Panc1 (cell line): Measurements from ENCODE around the gene OR2V2. TPM values are rescaled to one million over a fixed set of nuclear protein-coding genes. Genes with fewer than 3 reads are reported as not detected.

Experiments
- ATAC-seq: fragments of 200-7000 bp; cut with Tn5 transposase; 2 replicates; pipeline ENCODE4 v1.9.1; 2020; ENCODE audit warnings: mild to moderate bottlenecking, moderate library complexity
- BruUV-seq: library from RNA; stranded (reverse); fragments of 400-500 nt; replicated peaks from 2 replicates; lab custom pipeline; 2021; lab: Mats Ljungman, UMichigan
- CTCF ChIA-PET: fragments of 300-600 bp; sonication (Branson Sonifier 250); formaldehyde crosslinking; loops from one replicate; lab custom pipeline; 2022; ENCODE audit warnings: antibody characterized with exemption; lab: Charles Lee
- POLR2A ChIA-PET: fragments of 300-600 bp; sonication (Branson Sonifier 250); formaldehyde crosslinking; loops from one replicate; lab custom pipeline; 2022; ENCODE audit warnings: antibody characterized with exemption; lab: Charles Lee
- DNase-seq: peaks from one replicate; pipeline ENCODE4 v3.0.0-alpha.2; 2010; ENCODE audit warnings: low read depth, low spot score
- H3K27ac ChIP-seq: 2 replicates; pipeline ENCODE4 v1.5.1; 2011; ENCODE audit warnings: mild to moderate bottlenecking, low read length, inconsistent platforms
- H3K27me3 ChIP-seq: fragments of 200-500 bp; sonication (Bioruptor generic); 2 replicates; pipeline ENCODE4 v1.6.0; 2014; ENCODE audit warnings: low read length, inconsistent platforms; ENCODE audit not compliant: control insufficient read depth, insufficient read depth
- H3K36me3 ChIP-seq: fragments of 200-500 bp; sonication (Bioruptor generic); 2 replicates; pipeline ENCODE4 v1.5.1; 2014; ENCODE audit warnings: inconsistent platforms, mild to moderate bottlenecking, low read length, moderate library complexity; ENCODE audit not compliant: control insufficient read depth, insufficient read depth
- H3K4me1 ChIP-seq: 2 replicates; pipeline ENCODE4 v1.5.1; 2011; ENCODE audit warnings: inconsistent platforms, mild to moderate bottlenecking, low read length, moderate library complexity; ENCODE audit not compliant: control insufficient read depth, insufficient read depth
- H3K4me3 ChIP-seq, 2 experiments: 2 replicates each; pipeline ENCODE4 v1.5.1; 2011 to 2012; ENCODE audit warnings: low read depth in 2 of 2, low read length in 2 of 2, mild to moderate bottlenecking in 2 of 2, inconsistent platforms in 1 of 2, moderate library complexity in 1 of 2
- H3K9me3 ChIP-seq: fragments of 200-500 bp; sonication (Bioruptor generic); 2 replicates; pipeline ENCODE4 v1.5.1; 2014; ENCODE audit warnings: low read depth, mild to moderate bottlenecking, inconsistent platforms, low read length, moderate library complexity; ENCODE audit not compliant: control insufficient read depth, insufficient read depth
- POLR2AphosphoS5 ChIP-seq: IDR thresholded peaks from 2 replicates; pipeline ENCODE4 v1.6.1; 2012; ENCODE audit warnings: mild to moderate bottlenecking, low read depth, low read length, moderate library complexity
- SIN3A ChIP-seq: IDR thresholded peaks from 2 replicates; pipeline ENCODE4 v1.6.1; 2012; ENCODE audit warnings: low read depth, mild to moderate bottlenecking, low read length, moderate library complexity, borderline replicate concordance; ENCODE audit not compliant: insufficient read depth
- TCF7L2 ChIP-seq: IDR thresholded peaks from 2 replicates; pipeline ENCODE4 v1.6.1; 2011; ENCODE audit warnings: mild to moderate bottlenecking, low read depth, low read length, inconsistent platforms
- in situ Hi-C: cut with HindIII; loops from 2 replicates; pipeline ENCODE4 v1.10.0; 2016; ENCODE audit warnings: low sequenced_read_pairs, low pct_unique_long_range_greater_than_20kb
- intact Hi-C: fragments of 100-400 bp; cut with micrococcal nuclease; formaldehyde crosslinking; loops from one replicate; pipeline ENCODE4 v1.10.0; 2022; ENCODE audit not compliant: unreplicated experiment
- total RNA-seq: library from RNA; stranded (reverse); gene quantifications from one replicate; pipeline ENCODE4 v1.2.1, GENCODE V29; 2021; ENCODE audit not compliant: unreplicated experiment
- TF ChIP-seq, protein P1 (sequence below): fragments of 450-650 bp; IDR thresholded peaks from 2 replicates; pipeline ENCODE4 v1.5.1; 2017; ENCODE audit warnings: mild to moderate bottlenecking
- TF ChIP-seq, protein P2 (sequence below), 2 experiments: IDR thresholded peaks; 2 replicates each; pipeline ENCODE4 v1.6.1; 2011 to 2012; ENCODE audit warnings: low read depth in 2 of 2, control low read depth in 1 of 2, low read length in 1 of 2, mild to moderate bottlenecking in 1 of 2, moderate library complexity in 1 of 2; ENCODE audit not compliant: insufficient read depth in 1 of 2

OR2V2 gene
- total RNA-seq, 1 experiment from 2014 or later = not detected

DNA sequence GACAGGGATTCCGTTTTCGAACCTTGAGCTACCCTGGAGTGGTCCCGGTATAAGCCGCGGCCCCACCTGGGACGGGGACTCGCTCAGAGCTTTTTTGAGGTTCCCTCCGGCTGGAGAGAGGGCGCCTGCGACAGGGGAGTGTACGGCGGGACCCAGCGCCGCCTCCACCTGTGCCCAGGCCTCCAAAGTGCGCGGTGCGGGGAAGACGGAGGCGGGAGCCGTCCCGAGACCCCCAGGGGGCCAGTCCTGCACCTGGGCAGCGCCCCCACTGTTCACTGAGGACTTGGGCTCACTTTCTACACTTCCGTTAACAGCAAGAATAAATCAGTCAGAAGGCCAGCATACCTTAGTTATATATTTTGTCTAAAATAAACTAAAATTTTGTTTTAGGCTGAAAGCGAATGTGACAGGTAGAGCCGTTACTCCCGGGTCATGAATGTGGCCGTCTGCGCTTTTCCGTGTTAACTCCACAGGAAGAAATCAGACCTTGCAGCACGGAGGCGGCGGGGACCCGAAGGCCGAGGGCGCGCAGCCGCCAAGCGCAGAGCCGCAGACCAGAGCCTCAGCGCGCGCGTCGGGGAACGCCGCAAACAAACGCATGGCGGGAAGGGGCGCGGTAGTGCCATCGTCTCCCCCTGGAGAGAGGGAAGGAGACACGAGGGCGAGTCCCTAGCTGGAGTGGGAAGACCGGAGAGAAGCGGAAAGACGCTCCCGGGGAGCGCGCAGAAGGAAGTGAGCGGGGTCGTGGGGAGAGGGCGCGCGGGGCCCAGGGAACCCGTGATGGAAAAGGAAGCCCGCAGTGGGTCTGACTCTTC lies 43.5 kb downstream of the OR2V2 start:
- peak; percentile 4 for ATAC-seq
- intact Hi-C loops (loop anchor here (2.0 kb wide), 1 partner anchor 30 kb away; no protein-coding TSS in a partner anchor), in situ Hi-C loops (no loop called here)
- peaks cover 21% of the 10 kb centered on the region for H3K4me1 ChIP-seq
- H3K27ac ChIP-seq = peak overlapping the region; percentile 82
- no peaks in the 10 kb centered on the region for H3K36me3 ChIP-seq
- POLR2A ChIA-PET = interaction anchor here (0.5 to 0.8 kb wide), 3 partner anchors 14 to 53 kb away, joined by 3 to 4 read pairs (median 4); partner anchors contain the start of genes RACK1 and TRIM7
- BruUV-seq = no TSS peak
- no peaks in the 10 kb centered on the region for H3K9me3 ChIP-seq
- TF ChIP-seq TCF7L2 (no peak), POLR2AphosphoS5 (no peak)
- TF ChIP-seq, protein P1, sequence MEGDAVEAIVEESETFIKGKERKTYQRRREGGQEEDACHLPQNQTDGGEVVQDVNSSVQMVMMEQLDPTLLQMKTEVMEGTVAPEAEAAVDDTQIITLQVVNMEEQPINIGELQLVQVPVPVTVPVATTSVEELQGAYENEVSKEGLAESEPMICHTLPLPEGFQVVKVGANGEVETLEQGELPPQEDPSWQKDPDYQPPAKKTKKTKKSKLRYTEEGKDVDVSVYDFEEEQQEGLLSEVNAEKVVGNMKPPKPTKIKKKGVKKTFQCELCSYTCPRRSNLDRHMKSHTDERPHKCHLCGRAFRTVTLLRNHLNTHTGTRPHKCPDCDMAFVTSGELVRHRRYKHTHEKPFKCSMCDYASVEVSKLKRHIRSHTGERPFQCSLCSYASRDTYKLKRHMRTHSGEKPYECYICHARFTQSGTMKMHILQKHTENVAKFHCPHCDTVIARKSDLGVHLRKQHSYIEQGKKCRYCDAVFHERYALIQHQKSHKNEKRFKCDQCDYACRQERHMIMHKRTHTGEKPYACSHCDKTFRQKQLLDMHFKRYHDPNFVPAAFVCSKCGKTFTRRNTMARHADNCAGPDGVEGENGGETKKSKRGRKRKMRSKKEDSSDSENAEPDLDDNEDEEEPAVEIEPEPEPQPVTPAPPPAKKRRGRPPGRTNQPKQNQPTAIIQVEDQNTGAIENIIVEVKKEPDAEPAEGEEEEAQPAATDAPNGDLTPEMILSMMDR = peak; percentile 74; the same call in 1 of the 2 replicates
- DNase-seq = no peak
- CTCF ChIA-PET = no interaction called here
- peak overlapping the region; percentile 85 to 98 for H3K4me3 ChIP-seq
- H3K27me3 ChIP-seq = no peaks in the 10 kb centered on the region

DNA sequence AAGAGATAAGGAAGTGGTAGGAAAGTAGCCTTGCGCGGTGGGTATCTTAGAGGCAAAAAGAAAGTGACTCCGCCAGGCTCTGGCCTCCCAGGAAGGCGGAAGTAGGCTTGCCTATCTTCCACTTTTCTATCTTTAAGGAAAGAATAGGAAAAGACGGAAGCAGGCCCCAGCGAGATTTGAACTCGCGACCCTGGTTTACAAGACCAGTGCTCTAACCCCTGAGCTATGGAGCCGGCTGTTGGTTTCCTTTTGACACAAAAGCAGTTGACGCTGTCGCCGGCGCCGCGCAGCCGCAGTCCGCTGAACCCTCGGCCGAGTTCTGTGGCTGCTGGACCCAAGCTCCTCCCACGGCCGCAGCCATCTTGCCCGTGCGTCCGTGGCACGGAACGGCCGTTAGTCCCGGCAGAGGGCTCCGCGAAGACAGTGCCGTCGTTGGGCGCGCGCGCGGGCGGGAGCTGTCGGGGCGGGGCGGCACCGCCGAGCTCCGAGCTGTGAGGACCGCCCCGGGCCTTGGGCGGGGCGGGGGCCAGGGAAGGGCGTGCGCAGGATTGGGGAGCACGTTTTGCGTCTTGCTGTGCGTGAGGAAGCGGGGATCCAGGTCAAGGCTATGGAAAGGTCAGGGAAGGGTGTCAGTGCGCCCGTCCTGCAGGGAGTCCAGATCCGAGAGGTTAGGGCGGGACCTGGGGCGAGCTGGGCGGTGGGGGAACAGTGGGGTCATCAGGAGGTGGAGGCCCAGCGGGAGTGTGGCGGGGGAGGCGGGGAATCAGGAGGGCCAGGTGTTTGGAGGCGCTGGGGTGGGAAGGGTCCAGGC lies 44.3 kb downstream of the OR2V2 start:
- intact Hi-C loops (loop anchor here (2.0 kb wide), 1 partner anchor 29 kb away; no protein-coding TSS in a partner anchor), in situ Hi-C loops (no loop called here)
- no TSS peak for BruUV-seq
- TF ChIP-seq POLR2AphosphoS5 (peak; percentile 74), TCF7L2 (no peak), SIN3A (peak; percentile 70; the same call in 1 of the 2 replicates)
- TF ChIP-seq, protein P2, sequence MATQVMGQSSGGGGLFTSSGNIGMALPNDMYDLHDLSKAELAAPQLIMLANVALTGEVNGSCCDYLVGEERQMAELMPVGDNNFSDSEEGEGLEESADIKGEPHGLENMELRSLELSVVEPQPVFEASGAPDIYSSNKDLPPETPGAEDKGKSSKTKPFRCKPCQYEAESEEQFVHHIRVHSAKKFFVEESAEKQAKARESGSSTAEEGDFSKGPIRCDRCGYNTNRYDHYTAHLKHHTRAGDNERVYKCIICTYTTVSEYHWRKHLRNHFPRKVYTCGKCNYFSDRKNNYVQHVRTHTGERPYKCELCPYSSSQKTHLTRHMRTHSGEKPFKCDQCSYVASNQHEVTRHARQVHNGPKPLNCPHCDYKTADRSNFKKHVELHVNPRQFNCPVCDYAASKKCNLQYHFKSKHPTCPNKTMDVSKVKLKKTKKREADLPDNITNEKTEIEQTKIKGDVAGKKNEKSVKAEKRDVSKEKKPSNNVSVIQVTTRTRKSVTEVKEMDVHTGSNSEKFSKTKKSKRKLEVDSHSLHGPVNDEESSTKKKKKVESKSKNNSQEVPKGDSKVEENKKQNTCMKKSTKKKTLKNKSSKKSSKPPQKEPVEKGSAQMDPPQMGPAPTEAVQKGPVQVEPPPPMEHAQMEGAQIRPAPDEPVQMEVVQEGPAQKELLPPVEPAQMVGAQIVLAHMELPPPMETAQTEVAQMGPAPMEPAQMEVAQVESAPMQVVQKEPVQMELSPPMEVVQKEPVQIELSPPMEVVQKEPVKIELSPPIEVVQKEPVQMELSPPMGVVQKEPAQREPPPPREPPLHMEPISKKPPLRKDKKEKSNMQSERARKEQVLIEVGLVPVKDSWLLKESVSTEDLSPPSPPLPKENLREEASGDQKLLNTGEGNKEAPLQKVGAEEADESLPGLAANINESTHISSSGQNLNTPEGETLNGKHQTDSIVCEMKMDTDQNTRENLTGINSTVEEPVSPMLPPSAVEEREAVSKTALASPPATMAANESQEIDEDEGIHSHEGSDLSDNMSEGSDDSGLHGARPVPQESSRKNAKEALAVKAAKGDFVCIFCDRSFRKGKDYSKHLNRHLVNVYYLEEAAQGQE (IDR thresholded peaks at IDR 0.05; ENCODE audit: insufficient read depth in 1 of 2, low read depth in 2 of 2, low read length in 1 of 2) = 0 out of 4 replicates have a peak, but pooled peaks of 1 of the 2 experiments have one; percentile 12
- POLR2A ChIA-PET = interaction anchor here (0.5 to 0.8 kb wide), 5 partner anchors 13 to 52 kb away, joined by 3 to 14 read pairs (median 4); partner anchors contain the start of genes RACK1, TRIM41 and TRIM7
- Histone ChIP-seq H3K36me3 (no peaks in the 10 kb centered on the region), H3K27me3 (no peaks in the 10 kb centered on the region), H3K27ac (peak overlapping the region; percentile 82), H3K4me3 (peak overlapping the region; percentile 85 to 98), H3K9me3 (no peaks in the 10 kb centered on the region), H3K4me1 (peaks cover 15% of the 10 kb centered on the region)
- ATAC-seq = peak; percentile 75
- no peak for DNase-seq
- CTCF ChIA-PET = no interaction called here
